ENCODE results near the gene ABCF3. TPM values are rescaled to one million over a fixed set of nuclear protein-coding genes. Genes with fewer than 3 reads are reported as not detected.

ABCF3 gene
- total RNA-seq, 4 donors from 2014 or later = 51.1 to 83.4 (median 72.6) TPM

- intact Hi-C loops (cut with DNase I) = loop anchor here (10.0 kb wide), 1 partner anchor 140 kb away; the partner anchor contains the start of gene ABCC5
- Histone ChIP-seq H3K27me3 (no peaks in the 10 kb centered on the region), H3K4me1 (peaks cover 20 to 30% of the 10 kb centered on the region in 2 donors), H3K36me3 (no peaks in the 10 kb centered on the region), H3K27ac (peak within 1 kb of the TSS; percentile 78 to 89 (median 85)), H3K4me3 (replicated peaks in 1 of 3) (peak within 1 kb of the TSS; percentile 90 to 98 (median 94)), H3K9me3 (no peaks in the 10 kb centered on the region)
- peak; percentile 73 to 75 for DNase-seq
- WGBS, 2 donors = 1 to 15% methylated on average over 2 to 10 of the region's 84 CpGs
- peak in 1 of 2 donors; percentile 73 for TF ChIP-seq POLR2A (IDR thresholded peaks at IDR 0.05)
- TF ChIP-seq, protein P1, sequence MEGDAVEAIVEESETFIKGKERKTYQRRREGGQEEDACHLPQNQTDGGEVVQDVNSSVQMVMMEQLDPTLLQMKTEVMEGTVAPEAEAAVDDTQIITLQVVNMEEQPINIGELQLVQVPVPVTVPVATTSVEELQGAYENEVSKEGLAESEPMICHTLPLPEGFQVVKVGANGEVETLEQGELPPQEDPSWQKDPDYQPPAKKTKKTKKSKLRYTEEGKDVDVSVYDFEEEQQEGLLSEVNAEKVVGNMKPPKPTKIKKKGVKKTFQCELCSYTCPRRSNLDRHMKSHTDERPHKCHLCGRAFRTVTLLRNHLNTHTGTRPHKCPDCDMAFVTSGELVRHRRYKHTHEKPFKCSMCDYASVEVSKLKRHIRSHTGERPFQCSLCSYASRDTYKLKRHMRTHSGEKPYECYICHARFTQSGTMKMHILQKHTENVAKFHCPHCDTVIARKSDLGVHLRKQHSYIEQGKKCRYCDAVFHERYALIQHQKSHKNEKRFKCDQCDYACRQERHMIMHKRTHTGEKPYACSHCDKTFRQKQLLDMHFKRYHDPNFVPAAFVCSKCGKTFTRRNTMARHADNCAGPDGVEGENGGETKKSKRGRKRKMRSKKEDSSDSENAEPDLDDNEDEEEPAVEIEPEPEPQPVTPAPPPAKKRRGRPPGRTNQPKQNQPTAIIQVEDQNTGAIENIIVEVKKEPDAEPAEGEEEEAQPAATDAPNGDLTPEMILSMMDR (IDR thresholded peaks at IDR 0.05) = no peak
Measured at GRCh38 chr3:184154885-184155643, 30.9 kb upstream of the ABCF3 start, which contains the start of gene DVL3. Gene DVL3 (plus strand): TSS chr3:184155377. CDS start chr3:184155636, 259 bp downstream.

DNA sequence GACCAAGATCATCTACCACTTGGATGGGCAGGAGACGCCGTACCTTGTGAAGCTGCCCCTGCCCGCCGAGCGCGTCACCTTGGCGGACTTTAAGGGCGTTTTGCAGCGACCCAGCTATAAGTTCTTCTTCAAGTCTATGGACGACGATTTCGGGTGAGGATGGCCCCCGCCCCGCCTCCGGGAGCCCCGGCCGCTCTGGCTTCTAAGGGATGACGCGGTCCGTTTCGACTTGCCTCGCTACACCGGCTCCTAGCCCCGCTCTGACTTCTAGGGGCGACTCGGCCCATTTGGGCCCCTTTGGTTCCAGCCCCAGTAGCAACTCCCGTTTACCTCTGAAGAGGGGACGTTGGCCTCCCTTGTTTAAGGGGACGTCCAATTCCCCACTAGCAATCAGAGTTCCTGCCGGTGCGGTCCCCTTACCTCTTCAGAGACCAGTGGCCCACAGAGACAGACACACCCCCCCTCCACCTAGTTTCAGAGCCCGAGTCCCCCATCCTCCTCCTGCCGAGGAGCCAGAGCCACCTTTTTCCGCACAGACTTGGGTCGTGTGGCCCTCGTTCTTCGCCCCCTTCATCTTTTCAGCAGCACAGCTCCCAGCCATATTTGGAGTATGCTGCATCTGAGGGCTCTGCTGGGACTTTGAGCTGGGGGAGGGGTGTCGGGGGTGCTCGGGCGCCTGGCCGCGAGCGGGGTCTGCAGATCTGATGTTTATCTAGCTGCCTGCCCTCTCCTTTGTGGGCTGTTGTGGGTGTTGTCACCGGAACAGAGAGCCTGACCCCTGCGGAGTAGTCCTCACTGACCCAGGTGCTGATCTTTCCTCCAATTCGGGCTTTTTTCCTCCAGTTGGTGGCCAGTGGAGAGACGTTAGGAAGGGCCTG lies 30.1 kb upstream of the ABCF3 start:
- WGBS, 2 donors = 1% methylated on average over 31 to 36 of the region's 47 CpGs
- H3K27me3 ChIP-seq = no peaks in the 10 kb centered on the region
- peak overlapping the region; percentile 78 to 89 (median 85) for H3K27ac ChIP-seq
- H3K4me3 ChIP-seq (replicated peaks in 1 of 3) = peak overlapping the region; percentile 90 to 98 (median 94)
- no peaks in the 10 kb centered on the region for H3K9me3 ChIP-seq
- DNase-seq = peak; percentile 37 to 49
- intact Hi-C loops (cut with DNase I) = loop anchor here (10.0 kb wide), 1 partner anchor 141 kb away; the partner anchor contains the start of gene ABCC5
- TF ChIP-seq POLR2A (IDR thresholded peaks at IDR 0.05) = no peak
- TF ChIP-seq, protein P1 (IDR thresholded peaks at IDR 0.05) = no peak
- H3K36me3 ChIP-seq = no peaks in the 10 kb centered on the region
- peaks cover 26 to 39% of the 10 kb centered on the region in 2 donors for H3K4me1 ChIP-seq

DNA sequence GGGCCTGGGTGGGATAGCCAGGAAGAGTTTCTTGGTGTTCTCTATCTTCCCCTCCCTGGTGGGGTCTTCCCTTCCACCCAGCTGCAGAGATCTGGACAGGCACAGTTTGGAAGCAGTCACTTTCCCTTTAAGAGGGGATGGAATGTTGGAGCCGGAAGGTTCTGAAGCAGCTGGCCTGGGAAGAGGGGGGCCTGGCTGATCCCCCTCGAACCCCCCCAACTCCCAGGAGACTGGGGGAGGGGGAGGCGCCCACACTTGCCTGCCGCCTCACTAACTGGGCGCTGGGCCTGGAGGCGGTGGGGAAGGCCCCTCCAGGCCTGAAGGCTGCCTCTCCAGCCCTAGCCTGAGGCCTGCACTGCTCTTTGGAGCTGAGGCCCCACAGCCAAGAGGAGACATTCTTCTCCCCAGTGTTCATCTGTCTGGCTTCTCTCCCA lies 29.5 kb upstream of the ABCF3 start:
- peak overlapping the region; percentile 78 to 89 (median 85) for H3K27ac ChIP-seq
- intact Hi-C loops (cut with DNase I) = loop anchor here (10.0 kb wide), 1 partner anchor 142 kb away; the partner anchor contains the start of gene ABCC5
- 0 to 17% methylated on average over 1 of the region's 6 CpGs for WGBS, 2 donors
- no peaks in the 10 kb centered on the region for H3K27me3 ChIP-seq
- peak; percentile 71 to 77 for DNase-seq
- H3K4me3 ChIP-seq (replicated peaks in 1 of 3) = peak overlapping the region; percentile 90 to 98 (median 94)
- TF ChIP-seq, protein P1 (IDR thresholded peaks at IDR 0.05) = no peak
- TF ChIP-seq POLR2A (IDR thresholded peaks at IDR 0.05) = no peak
- H3K4me1 ChIP-seq = peaks cover 29 to 45% of the 10 kb centered on the region in 2 donors
- no peaks in the 10 kb centered on the region for H3K36me3 ChIP-seq
- H3K9me3 ChIP-seq = no peaks in the 10 kb centered on the region

DNA sequence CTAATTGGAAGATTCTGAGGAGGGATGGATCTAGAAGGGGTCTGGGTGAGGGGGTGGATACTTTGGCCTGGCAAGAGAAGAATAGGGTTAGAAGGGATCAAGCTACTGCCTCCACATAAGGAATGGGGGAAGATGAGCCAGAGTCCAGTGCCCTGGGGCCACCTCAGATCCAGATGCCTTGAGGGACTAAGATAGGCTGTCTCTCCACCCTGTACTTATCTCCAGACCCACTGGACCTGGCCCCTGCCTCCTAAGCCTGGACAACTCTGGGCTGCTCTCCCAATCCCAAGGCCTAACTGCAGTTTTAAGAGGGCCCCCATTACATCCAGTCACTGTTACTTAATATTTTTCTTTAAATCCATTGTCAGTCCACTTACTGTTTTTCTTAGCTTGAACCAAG lies 28.8 kb upstream of the ABCF3 start:
- H3K4me3 ChIP-seq (replicated peaks in 1 of 3) = peak overlapping the region in 2 of 3 donors; percentile 94 to 98
- intact Hi-C loops (cut with DNase I) = loop anchor here (10.0 kb wide), 1 partner anchor 142 kb away; the partner anchor contains the start of gene ABCC5
- peaks cover 29 to 49% of the 10 kb centered on the region in 2 donors for H3K4me1 ChIP-seq
- no peaks in the 10 kb centered on the region for H3K36me3 ChIP-seq
- no peaks in the 10 kb centered on the region for H3K9me3 ChIP-seq
- DNase-seq = no peak
- TF ChIP-seq, protein P1 (IDR thresholded peaks at IDR 0.05) = no peak
- TF ChIP-seq POLR2A (IDR thresholded peaks at IDR 0.05) = no peak
- no peaks in the 10 kb centered on the region for H3K27me3 ChIP-seq
- peak overlapping the region; percentile 51 to 89 (median 78) for H3K27ac ChIP-seq
